HG02885 (cell line): ENCODE data around the gene CLUH.
A peak's percentile ranks its signal among the peaks of the same experiment; 100 is the strongest.

Source experiments
- ATAC-seq: cut with Tn5 transposase; IDR thresholded peaks from one replicate; pipeline ENCODE4 v1.9.1; 2021; ENCODE audit warnings: mild to moderate bottlenecking; ENCODE audit not compliant: unreplicated experiment, poor library complexity

The CLUH gene, protein sequence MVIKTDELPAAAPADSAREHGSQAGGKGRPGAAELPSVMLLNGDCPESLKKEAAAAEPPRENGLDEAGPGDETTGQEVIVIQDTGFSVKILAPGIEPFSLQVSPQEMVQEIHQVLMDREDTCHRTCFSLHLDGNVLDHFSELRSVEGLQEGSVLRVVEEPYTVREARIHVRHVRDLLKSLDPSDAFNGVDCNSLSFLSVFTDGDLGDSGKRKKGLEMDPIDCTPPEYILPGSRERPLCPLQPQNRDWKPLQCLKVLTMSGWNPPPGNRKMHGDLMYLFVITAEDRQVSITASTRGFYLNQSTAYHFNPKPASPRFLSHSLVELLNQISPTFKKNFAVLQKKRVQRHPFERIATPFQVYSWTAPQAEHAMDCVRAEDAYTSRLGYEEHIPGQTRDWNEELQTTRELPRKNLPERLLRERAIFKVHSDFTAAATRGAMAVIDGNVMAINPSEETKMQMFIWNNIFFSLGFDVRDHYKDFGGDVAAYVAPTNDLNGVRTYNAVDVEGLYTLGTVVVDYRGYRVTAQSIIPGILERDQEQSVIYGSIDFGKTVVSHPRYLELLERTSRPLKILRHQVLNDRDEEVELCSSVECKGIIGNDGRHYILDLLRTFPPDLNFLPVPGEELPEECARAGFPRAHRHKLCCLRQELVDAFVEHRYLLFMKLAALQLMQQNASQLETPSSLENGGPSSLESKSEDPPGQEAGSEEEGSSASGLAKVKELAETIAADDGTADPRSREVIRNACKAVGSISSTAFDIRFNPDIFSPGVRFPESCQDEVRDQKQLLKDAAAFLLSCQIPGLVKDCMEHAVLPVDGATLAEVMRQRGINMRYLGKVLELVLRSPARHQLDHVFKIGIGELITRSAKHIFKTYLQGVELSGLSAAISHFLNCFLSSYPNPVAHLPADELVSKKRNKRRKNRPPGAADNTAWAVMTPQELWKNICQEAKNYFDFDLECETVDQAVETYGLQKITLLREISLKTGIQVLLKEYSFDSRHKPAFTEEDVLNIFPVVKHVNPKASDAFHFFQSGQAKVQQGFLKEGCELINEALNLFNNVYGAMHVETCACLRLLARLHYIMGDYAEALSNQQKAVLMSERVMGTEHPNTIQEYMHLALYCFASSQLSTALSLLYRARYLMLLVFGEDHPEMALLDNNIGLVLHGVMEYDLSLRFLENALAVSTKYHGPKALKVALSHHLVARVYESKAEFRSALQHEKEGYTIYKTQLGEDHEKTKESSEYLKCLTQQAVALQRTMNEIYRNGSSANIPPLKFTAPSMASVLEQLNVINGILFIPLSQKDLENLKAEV (N-terminal part only)

GRCh38 chr17:2711608-2712299, at the start of gene CLUH:
Gene CLUH (minus strand): TSS chr17:2711764. CDS start chr17:2711661, 103 bp downstream.
- peak; percentile 72 for ATAC-seq

GRCh38 chr17:2758870-2759269, 47.3 kb upstream of the CLUH start:
- no peak for ATAC-seq

GRCh38 chr17:2755891-2756724, 44.5 kb upstream of the CLUH start:
- no peak for ATAC-seq

- no peak for ATAC-seq
Observed at GRCh38 chr17:2751491-2751890, 39.9 kb upstream of the CLUH start.

- no peak for ATAC-seq
Observed at GRCh38 chr17:2750721-2751120, 39.2 kb upstream of the CLUH start.

DNA sequence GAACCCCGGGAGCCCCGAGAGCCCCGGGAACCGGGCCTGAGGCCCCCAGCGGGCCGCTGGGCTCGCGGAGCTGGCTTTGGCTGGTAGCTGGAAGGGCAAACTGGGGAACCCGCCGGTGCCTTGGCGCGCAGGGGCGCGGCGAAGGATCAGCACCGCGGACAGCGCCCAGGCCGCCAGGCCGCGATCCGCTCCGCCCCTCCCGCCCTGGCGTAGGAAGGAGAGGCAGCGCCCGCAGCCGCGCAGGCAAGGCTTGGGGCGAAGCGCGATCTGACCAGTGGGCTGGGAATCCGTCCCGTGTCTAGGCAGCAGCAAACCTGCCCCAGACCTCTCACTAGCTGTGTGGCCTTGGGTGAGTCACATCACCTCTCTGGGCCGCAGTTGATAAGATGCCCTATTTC, 38.2 kb upstream of the CLUH start:
- no peak for ATAC-seq

GRCh38 chr17:2749058-2749783, 37.7 kb upstream of the CLUH start, which contains the start of gene CCDC92B:
Gene CCDC92B (minus strand): TSS chr17:2749652. CDS start chr17:2735145, 14,507 bp downstream.
- no peak for ATAC-seq

- ATAC-seq: no peak
Observed at GRCh38 chr17:2745317-2746037, 33.9 kb upstream of the CLUH start.

DNA sequence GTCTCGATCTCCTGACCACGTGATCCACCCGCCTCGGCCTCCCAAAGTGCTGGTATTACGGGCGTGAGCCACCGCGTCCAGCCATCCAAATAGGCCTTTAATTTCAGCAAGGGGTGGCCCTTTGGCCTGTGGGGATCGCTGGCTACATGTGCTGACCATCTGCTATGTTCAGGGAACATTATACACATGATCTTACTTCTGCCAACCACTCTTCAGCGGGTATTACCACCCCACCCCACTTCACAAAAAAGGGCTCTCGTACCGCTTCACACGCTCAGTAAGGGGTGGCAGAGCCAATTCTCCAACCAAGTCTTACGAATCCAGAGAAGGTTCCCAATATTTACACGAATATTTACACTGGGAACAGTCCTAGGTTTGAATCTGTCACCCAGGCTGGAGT, 26.1 kb upstream of the CLUH start:
- ATAC-seq: no peak

DNA sequence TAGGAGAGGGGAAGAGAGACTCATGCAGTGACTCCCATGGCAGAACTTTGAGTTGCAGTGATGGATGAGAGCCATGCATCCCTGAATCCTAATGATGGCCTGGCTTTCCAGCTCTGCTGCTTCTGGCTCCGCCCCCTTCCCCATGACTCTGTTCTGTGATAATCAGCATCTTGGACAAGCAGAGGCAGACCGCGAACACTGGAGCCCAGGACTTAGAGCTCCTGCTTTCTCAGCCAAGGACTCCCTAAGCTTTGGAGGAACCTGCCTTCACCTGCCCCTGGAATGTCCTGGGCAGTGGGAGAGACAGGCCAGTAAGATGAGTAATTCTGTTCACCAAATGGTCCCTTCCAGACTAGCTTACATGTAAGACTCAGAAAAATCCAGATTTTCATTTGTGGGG, 25.4 kb upstream of the CLUH start:
- ATAC-seq: no peak

DNA sequence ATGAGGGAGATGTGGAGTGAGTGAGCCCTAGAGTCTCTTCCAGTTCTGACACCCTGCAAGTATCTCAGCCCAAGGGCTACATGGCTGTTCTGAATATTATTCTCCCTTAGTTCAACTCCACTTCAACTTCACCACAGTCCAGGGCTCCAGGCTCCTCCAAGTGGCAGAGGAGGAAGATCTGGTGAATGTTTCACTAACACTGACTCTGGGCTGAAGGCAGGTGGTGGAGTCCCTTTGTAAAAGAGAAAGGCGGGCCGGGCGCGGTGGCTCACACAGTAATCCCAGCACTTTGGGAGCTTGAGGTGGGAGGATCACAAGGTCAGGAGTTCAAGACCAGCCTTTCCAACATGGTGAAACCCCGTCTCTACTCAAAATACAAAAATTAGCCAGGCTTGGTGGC, 24.3 kb upstream of the CLUH start:
- no peak for ATAC-seq

- ATAC-seq: no peak
Observed at GRCh38 chr17:2734939-2735338, 23.4 kb upstream of the CLUH start.

DNA sequence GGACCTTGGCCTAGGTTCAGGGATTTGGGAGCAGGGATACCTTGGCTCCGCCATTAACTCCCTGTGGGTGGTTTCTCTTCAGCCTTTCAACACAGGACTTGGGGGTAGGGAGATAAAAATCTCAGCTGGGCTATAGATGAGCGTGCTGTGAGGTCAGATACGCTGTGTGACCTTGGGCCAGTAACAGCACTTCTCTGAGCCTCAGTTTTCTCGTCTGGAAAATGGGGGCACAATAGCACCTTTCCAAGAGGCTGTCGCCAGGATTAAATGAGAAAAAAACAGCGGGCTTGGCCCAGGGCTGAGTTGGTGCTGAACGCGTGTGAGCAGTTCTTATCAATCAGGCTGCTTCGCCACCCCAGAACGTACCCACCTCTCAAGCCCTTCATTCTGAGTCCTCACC, 20.2 kb upstream of the CLUH start:
- no peak for ATAC-seq

- no peak for ATAC-seq
Observed at GRCh38 chr17:2730764-2731353, 19.3 kb upstream of the CLUH start.

GRCh38 chr17:2724784-2725164, 13.2 kb upstream of the CLUH start:
- no peak for ATAC-seq

DNA sequence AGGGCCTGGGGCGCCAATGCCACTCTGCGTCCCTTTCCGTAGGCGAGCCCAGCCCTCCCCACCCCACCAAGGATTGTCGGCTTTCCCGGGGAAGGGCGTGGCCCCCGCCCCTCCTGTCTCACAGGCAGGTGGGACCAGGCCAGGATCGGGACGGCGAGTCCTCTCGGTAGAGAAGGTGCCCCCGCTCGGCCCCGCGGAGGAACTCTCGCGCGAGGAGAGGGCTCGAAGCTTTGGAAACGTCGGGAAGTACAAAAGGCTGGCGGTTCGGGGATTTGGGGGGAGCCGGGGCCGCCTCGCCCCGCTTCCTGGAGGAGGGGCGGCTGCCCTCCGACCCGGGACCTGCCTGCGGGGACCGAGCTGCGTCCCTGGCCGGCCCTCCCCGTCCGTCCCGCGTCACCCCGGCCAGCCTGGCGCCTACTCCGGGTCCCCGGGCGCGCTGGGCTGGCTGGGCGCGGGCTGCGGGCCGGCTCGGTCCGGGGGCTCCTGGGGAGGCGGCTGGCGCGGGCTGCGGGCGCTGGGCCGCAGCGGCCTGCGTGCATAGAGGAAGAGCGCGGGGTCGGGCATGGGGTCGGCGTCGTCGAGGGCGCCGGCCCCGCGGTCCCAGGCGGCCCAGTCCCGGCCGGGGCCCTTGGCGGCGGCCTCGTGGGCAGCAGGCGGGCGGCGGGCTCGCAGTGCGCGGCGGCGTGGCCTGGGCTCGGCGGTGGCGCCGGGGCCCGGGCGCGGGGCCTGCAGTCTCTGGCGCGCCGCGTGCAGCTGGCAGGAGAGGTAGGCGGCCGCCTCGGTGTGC, 12.6 kb upstream of the CLUH start:
- ATAC-seq: no peak
